ENCODE results near the gene GP2.

The GP2 gene

DNA sequence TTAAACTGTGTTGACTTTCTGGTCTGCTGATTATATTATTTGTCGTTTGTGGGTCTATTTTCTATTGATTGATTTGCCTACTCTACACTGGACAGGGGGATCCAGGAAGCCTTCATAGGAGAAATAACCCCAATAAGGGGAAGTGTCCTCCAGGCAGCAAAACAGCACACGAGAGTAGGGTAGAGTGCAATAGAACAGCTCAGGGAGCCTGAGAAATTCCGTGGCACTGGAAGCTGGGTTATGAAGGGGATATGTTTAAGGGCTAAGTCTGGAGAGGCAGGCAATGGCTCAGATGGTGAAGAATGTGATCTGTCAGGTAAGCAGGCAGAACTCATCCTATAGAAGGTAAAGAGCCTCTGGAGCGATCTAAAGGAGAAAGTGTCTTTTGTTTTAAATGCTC is 20.9 kb downstream of the GP2 start:
- Histone ChIP-seq H3K27me3 (ENCODE audit: insufficient read depth, insufficient read length) (no peaks in the 10 kb centered on the region), H3K9ac (ENCODE audit: insufficient read length, low read depth) (no peak overlapping the region), H3K9me3 (ENCODE audit: insufficient read depth, low read length) (peaks cover 4% of the 10 kb centered on the region; the same call in 1 of the 2 replicates), H3K4me1 (ENCODE audit: insufficient read depth, insufficient read length) (no peaks in the 10 kb centered on the region), H3K36me3 (ENCODE audit: insufficient read depth, insufficient read length, low read length) (no peaks in the 10 kb centered on the region), H3K4me3 (ENCODE audit: insufficient read length, low read depth) (no peak overlapping the region)
- TF ChIP-seq ZNF274 (IDR thresholded peaks at IDR 0.05; ENCODE audit: low read depth, low read length) (no peak), SUZ12 (IDR thresholded peaks at IDR 0.05; ENCODE audit: extremely low read depth, insufficient read depth, insufficient read length) (no peak), YY1 (IDR thresholded peaks at IDR 0.05; ENCODE audit: insufficient read depth, insufficient read length) (no peak)
- DNase-seq (ENCODE audit: low read depth, low spot score): no peak

DNA sequence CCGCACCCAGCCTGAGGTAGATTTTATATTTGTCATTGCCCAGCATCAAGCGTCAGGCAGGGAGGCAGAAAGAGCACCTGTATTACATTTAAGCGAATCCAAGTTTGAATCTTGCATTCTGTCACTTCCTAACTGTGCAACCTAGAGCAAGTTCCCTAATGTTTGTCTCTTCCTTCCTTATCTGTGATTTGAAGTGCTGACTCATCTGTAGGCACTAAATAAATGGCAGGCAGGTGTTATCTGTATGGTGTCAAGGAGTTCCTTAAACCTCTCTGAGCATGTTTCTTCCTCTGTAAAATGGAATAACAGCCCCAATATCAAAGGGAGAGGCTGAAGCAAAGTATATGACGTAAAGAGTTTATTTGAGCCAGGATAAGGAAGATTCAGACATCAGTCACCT is 24.3 kb downstream of the GP2 start:
- H3K4me1 ChIP-seq (ENCODE audit: insufficient read depth, insufficient read length): no peaks in the 10 kb centered on the region
- H3K9me3 ChIP-seq (ENCODE audit: insufficient read depth, low read length): no peaks in the 10 kb centered on the region
- no peak for TF ChIP-seq ZNF274 (IDR thresholded peaks at IDR 0.05; ENCODE audit: low read depth, low read length)
- TF ChIP-seq YY1 (IDR thresholded peaks at IDR 0.05; ENCODE audit: insufficient read depth, insufficient read length): no peak
- no peak for TF ChIP-seq SUZ12 (IDR thresholded peaks at IDR 0.05; ENCODE audit: extremely low read depth, insufficient read depth, insufficient read length)
- no peak overlapping the region for H3K4me3 ChIP-seq (ENCODE audit: insufficient read length, low read depth)
- no peak overlapping the region for H3K9ac ChIP-seq (ENCODE audit: insufficient read length, low read depth)
- no peaks in the 10 kb centered on the region for H3K36me3 ChIP-seq (ENCODE audit: insufficient read depth, insufficient read length, low read length)
- H3K27me3 ChIP-seq (ENCODE audit: insufficient read depth, insufficient read length): no peaks in the 10 kb centered on the region
- no peak for DNase-seq (ENCODE audit: low read depth, low spot score)

DNA sequence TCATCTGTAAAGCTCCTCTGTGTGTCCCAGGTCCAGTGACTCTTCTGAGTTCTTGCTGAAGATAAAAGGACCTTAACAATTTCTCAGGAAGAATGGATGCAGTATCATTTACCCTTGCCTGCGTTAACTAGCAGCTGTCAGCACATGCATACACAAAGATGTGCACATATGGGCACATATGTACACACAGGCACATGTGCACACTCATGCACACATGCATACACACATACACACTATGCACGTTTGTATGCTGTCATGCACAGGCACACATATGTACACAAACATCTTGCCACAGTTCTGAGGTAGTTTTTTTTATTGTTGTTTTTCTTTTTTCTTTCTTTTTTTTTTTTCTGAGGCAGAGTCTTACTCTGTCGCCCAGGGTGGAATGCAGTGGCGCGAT is 24.9 kb downstream of the GP2 start:
- Histone ChIP-seq H3K4me1 (ENCODE audit: insufficient read depth, insufficient read length) (no peaks in the 10 kb centered on the region), H3K9me3 (ENCODE audit: insufficient read depth, low read length) (no peaks in the 10 kb centered on the region), H3K36me3 (ENCODE audit: insufficient read depth, insufficient read length, low read length) (no peaks in the 10 kb centered on the region), H3K9ac (ENCODE audit: insufficient read length, low read depth) (no peak overlapping the region), H3K4me3 (ENCODE audit: insufficient read length, low read depth) (no peak overlapping the region), H3K27me3 (ENCODE audit: insufficient read depth, insufficient read length) (no peaks in the 10 kb centered on the region)
- DNase-seq (ENCODE audit: low read depth, low spot score): no peak
- TF ChIP-seq ZNF274 (IDR thresholded peaks at IDR 0.05; ENCODE audit: low read depth, low read length): no peak
- no peak for TF ChIP-seq YY1 (IDR thresholded peaks at IDR 0.05; ENCODE audit: insufficient read depth, insufficient read length)
- TF ChIP-seq SUZ12 (IDR thresholded peaks at IDR 0.05; ENCODE audit: extremely low read depth, insufficient read depth, insufficient read length): no peak

DNA sequence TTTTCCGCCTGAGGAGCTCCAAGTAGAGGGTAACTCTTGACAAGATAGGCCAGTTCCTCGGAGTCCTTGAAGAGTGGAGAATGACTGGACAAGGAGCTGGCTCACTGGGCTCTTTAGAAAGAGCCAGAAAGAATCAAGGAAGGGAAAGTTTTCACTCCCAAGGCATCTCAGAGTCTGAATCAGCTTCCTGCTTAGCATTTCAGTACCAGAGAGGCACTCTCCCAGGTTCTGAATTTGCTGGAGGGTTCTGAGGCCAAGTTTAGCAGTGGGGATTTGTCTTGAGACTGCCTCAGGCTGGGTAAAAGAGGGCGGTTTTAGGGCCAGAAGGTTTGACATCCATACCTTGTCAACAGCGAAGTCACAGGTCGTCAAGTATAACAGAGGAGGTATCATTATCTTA is 25.5 kb downstream of the GP2 start:
- DNase-seq (ENCODE audit: low read depth, low spot score): no peak
- no peaks in the 10 kb centered on the region for H3K36me3 ChIP-seq (ENCODE audit: insufficient read depth, insufficient read length, low read length)
- no peaks in the 10 kb centered on the region for H3K27me3 ChIP-seq (ENCODE audit: insufficient read depth, insufficient read length)
- no peaks in the 10 kb centered on the region for H3K9me3 ChIP-seq (ENCODE audit: insufficient read depth, low read length)
- no peak overlapping the region for H3K9ac ChIP-seq (ENCODE audit: insufficient read length, low read depth)
- TF ChIP-seq SUZ12 (IDR thresholded peaks at IDR 0.05; ENCODE audit: extremely low read depth, insufficient read depth, insufficient read length) (no peak), ZNF274 (IDR thresholded peaks at IDR 0.05; ENCODE audit: low read depth, low read length) (no peak), YY1 (IDR thresholded peaks at IDR 0.05; ENCODE audit: insufficient read depth, insufficient read length) (no peak)
- H3K4me1 ChIP-seq (ENCODE audit: insufficient read depth, insufficient read length): no peaks in the 10 kb centered on the region
- H3K4me3 ChIP-seq (ENCODE audit: insufficient read length, low read depth): no peak overlapping the region

DNA sequence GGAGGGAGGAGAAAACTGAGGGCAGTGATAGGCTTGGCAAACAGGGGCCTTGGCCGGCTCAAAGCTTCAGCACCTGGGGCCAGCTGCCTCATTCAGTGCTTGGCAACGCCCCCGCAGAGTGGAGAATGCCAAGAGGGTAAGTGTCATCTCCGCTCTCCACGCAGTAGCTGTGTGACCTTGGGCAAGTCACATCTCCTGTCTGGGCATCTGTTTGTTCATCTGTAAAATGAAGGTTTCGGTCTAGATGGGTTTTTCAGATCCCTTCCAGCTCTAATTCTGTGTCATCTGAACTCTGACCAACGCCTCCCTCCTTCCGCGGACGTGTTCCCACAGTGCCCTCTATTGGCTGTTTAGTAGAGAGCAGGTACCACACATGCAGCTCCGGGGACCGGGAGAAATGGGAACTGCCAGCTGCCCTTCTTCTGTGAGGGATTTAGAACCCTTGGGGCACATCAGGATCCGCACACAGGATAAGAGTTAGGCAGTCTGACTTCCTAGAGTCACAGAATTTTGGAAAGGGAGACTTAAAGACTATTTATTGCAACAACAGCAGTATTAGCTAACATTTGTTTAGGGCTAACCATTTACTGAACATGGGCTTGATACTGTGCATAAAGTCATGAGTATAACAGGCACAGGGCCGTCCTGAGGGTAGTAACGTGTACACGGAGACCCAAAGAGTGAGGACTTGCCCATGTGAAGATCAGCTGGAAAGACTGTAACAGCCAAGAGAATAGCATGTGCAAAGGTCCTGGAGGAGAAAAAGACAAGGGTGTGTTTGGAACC is 26.8 kb downstream of the GP2 start:
- Histone ChIP-seq H3K36me3 (ENCODE audit: insufficient read depth, insufficient read length, low read length) (no peaks in the 10 kb centered on the region), H3K4me3 (ENCODE audit: insufficient read length, low read depth) (no peak overlapping the region), H3K4me1 (ENCODE audit: insufficient read depth, insufficient read length) (no peaks in the 10 kb centered on the region), H3K9me3 (ENCODE audit: insufficient read depth, low read length) (no peaks in the 10 kb centered on the region), H3K27me3 (ENCODE audit: insufficient read depth, insufficient read length) (no peaks in the 10 kb centered on the region), H3K9ac (ENCODE audit: insufficient read length, low read depth) (no peak overlapping the region)
- TF ChIP-seq ZNF274 (IDR thresholded peaks at IDR 0.05; ENCODE audit: low read depth, low read length) (no peak), SUZ12 (IDR thresholded peaks at IDR 0.05; ENCODE audit: extremely low read depth, insufficient read depth, insufficient read length) (no peak), YY1 (IDR thresholded peaks at IDR 0.05; ENCODE audit: insufficient read depth, insufficient read length) (no peak)
- DNase-seq (ENCODE audit: low read depth, low spot score): peak; percentile 71

DNA sequence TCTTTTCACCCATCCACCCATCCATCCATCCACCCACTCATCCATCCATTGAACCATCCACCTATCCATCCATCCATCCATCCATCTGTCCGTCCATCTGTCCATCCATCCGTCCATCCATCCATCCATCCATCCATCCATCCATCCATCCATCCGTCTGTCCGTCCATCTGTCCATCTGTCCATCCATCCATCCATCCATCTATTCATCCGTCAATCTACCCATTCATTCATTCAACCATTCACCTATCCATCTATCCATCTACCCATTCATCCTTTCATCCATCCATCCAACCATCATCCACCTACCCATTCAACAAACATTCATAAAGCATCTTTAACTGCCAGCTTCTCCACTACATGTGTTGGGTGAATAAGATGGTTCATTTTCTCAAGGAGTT is 28.9 kb downstream of the GP2 start:
- Histone ChIP-seq H3K27me3 (ENCODE audit: insufficient read depth, insufficient read length) (no peaks in the 10 kb centered on the region), H3K4me1 (ENCODE audit: insufficient read depth, insufficient read length) (no peaks in the 10 kb centered on the region), H3K4me3 (ENCODE audit: insufficient read length, low read depth) (no peak overlapping the region), H3K36me3 (ENCODE audit: insufficient read depth, insufficient read length, low read length) (no peaks in the 10 kb centered on the region), H3K9ac (ENCODE audit: insufficient read length, low read depth) (no peak overlapping the region), H3K9me3 (ENCODE audit: insufficient read depth, low read length) (no peaks in the 10 kb centered on the region)
- no peak for TF ChIP-seq ZNF274 (IDR thresholded peaks at IDR 0.05; ENCODE audit: low read depth, low read length)
- TF ChIP-seq SUZ12 (IDR thresholded peaks at IDR 0.05; ENCODE audit: extremely low read depth, insufficient read depth, insufficient read length): no peak
- no peak for TF ChIP-seq YY1 (IDR thresholded peaks at IDR 0.05; ENCODE audit: insufficient read depth, insufficient read length)
- DNase-seq (ENCODE audit: low read depth, low spot score): no peak

DNA sequence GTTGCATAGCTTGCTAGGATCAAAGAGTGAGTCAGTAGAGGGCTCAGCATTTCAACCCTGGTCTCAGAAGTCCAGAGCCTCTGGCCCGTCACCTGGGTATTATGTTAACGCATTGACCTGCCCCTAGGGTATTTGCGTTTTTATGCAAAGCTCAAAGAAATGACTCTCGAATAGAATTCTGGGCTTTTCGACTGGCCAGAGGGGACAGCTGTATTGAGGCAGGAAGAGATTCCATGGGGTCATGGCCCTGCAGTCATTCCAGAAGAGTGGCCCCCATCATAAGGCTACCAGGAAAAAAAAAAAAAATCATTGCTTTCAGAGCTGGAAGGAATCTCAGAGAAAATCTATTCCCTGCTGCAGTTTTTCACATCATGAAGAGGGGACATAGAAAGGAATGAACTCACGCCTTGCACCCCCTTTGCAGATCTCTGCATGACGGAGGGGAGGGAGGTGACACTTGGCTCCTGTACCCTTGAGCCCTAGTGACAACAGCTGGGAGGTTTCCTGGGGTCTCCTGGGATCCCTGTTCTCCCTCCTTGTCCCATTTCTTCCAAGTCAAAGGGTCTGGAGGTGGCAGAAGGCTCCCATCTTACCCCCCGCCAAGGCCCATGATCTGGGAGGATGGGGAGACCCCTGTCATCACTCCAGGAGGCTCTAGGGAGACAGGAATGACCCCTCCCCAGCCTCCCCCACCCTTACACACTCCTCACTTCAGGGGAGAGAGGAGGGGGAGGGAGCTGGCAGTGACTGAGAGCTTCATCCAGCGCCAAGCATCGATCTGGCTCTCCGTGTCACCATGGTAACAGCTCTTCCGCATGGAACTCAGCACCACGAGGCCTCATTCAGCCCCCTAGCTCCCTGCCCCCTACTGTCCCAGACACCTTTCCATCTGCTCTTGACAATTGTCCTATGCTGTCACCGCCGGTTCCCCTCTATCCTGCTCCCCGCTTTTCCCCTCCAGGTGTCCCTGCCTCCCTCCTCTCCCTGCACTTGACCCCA is 35.8 kb downstream of the GP2 start:
- Histone ChIP-seq H3K9me3 (ENCODE audit: insufficient read depth, low read length) (no peaks in the 10 kb centered on the region), H3K4me3 (ENCODE audit: insufficient read length, low read depth) (no peak overlapping the region), H3K36me3 (ENCODE audit: insufficient read depth, insufficient read length, low read length) (no peaks in the 10 kb centered on the region), H3K9ac (ENCODE audit: insufficient read length, low read depth) (no peak overlapping the region), H3K4me1 (ENCODE audit: insufficient read depth, insufficient read length) (peaks cover 8% of the 10 kb centered on the region), H3K27me3 (ENCODE audit: insufficient read depth, insufficient read length) (no peaks in the 10 kb centered on the region)
- no peak for DNase-seq (ENCODE audit: low read depth, low spot score)
- no peak for TF ChIP-seq SUZ12 (IDR thresholded peaks at IDR 0.05; ENCODE audit: extremely low read depth, insufficient read depth, insufficient read length)
